IPS-11a (cell line): ENCODE data around the gene TAF1.
"Not testable (repeated sequence)": the region's sequence is repeated elsewhere in the genome, so short reads cannot be mapped to it uniquely, and the experiment has no call there.

ENCODE experiments used
- H3K4me3 ChIP-seq: one replicate; pipeline ENCODE4 v1.5.1; 2013; ENCODE audit warnings: low read depth, low read length, control low read depth

Gene TAF1

GRCh38 chrX:71502080-71502479 lies 135.9 kb downstream of the TAF1 start:
- not testable (repeated sequence) for H3K4me3 ChIP-seq

GRCh38 chrX:71504346-71504745 lies 138.2 kb downstream of the TAF1 start:
- H3K4me3 ChIP-seq: no peak overlapping the region

- H3K4me3 ChIP-seq: no peak overlapping the region
Observed at GRCh38 chrX:71509289-71509688, 143.1 kb downstream of the TAF1 start.

- H3K4me3 ChIP-seq: no peak overlapping the region
Observed at GRCh38 chrX:71510161-71510560, 144.0 kb downstream of the TAF1 start.

GRCh38 chrX:71513731-71514130 lies 147.6 kb downstream of the TAF1 start:
- H3K4me3 ChIP-seq: not testable (repeated sequence)

GRCh38 chrX:71514367-71515037 lies 148.3 kb downstream of the TAF1 start:
- no peak overlapping the region for H3K4me3 ChIP-seq

- H3K4me3 ChIP-seq: no peak overlapping the region
Observed at GRCh38 chrX:71515038-71515396, 148.9 kb downstream of the TAF1 start.
